NCI-H510A (cell line): Measurements from ENCODE around the gene SOX2.

Experiments used
- DNase-seq: peaks from one replicate; lab custom pipeline; 2025; lab: John Stamatoyannopoulos, UW

SOX2 gene

DNA sequence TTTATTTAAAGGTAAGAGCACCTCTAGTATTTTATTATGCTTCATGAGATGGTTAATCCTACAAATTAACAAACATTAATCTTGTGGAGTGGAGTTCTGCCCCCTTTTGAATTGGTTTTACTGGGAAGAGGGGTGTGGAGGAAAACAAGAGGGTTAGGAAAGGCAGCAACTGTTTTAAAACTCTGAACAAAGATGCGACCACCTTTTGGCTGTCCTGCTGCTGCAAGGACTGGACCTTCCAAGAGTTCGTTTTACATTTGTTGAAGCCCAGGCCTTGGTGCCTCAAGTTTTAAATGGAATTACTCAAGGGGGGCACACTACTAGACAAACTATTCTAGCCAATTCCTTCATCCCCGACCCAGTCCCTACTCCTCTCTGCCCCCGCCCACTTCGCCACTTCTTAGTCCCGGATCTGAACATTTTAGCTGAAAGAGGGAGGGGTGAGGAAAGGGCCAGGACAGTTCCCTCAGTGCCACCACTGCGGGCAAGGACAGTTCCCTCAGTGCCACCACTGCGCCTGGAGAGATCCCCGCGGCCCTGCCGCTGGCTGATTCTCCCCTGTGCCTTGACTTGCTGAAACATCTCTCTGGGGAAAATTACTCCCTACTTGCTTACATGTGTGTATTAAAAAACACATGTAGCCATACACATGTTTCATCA, 11.2 kb downstream of the SOX2 start:
- DNase-seq, result no peak

DNA sequence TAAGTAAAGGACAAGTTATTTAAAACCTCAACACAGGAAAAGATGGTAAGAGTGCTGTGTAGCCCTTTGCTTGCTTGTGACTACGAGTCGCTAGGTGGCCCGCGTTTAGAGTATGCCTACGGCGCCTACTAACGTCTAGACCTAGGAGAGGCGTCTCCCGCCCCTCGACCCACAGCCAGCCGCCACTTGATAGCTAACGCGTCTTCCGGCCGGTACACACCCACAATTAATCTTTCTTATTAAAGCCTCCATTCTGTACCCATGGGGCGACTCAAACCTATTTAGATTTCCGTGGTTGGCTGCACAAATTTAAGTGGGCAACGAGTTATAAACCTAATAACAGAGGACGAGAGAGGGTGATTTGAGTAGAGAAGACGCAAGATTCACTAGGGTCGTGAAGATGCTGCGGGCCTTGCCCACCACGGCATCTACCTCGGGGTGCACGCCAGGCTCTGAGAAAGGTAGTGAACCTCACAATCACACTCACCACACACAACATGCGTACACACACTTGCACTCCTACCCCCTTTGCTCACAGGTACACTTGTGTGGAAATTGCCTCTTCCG, 12.0 kb downstream of the SOX2 start:
- DNase-seq, result no peak

DNA sequence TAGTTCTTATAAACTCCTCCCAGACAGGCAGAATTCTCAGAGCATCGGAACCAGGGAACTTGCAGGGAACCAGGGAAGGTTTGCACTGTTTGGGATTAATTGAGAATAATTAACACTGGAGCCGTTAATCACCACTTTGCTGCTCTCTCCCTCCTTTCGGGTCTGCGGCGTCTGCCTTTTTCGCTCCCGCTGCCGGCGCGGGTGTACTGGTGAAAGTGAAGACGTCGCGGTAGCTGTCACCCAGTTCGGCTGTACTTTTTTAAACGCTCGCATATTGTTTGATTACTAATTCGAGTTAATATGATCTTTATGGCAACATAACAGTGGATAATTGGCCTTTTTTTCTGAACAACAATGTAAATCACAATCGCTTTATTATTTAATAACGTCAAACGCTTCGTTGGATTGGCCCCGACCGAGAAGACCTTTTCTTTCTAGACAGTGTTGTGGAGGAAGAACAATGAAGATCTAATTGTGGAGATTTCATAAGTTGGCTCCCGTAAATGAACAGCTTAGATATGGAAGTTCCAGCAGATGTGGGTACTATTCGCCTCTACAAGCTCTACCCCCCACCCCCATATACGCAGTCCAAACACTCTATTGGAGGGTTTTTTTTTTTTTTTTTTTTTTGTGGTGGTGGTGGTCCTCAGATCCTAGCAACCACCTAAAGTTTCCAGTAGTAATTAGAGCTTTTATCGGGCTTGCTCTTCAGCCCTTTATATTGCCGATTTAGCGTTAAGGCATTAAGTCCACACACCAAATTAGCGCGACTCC, 12.7 kb downstream of the SOX2 start:
- no peak for DNase-seq

- no peak for DNase-seq
Observed at GRCh38 chr3:181725131-181725731, 13.5 kb downstream of the SOX2 start.

DNA sequence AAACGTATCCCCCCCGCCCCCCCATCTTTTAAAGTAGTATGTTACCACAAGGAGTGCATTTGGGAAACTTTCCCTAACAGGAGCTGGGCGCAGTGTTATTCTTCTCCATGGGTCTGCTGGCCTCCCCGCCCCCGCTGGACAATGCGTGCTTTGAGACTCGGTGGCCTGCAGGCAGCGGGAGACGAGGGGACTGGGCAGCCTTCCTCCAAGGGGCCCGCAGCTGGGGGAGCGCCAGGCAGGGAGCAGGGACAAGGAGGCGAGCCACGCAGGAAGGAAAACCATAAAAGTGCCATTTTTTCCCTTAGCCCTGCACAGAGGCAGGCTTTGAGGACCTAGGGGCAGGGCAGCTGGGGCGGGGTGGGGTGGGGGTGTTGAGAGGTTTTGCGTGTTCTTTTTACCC, 14.1 kb downstream of the SOX2 start:
- DNase-seq, result no peak

DNA sequence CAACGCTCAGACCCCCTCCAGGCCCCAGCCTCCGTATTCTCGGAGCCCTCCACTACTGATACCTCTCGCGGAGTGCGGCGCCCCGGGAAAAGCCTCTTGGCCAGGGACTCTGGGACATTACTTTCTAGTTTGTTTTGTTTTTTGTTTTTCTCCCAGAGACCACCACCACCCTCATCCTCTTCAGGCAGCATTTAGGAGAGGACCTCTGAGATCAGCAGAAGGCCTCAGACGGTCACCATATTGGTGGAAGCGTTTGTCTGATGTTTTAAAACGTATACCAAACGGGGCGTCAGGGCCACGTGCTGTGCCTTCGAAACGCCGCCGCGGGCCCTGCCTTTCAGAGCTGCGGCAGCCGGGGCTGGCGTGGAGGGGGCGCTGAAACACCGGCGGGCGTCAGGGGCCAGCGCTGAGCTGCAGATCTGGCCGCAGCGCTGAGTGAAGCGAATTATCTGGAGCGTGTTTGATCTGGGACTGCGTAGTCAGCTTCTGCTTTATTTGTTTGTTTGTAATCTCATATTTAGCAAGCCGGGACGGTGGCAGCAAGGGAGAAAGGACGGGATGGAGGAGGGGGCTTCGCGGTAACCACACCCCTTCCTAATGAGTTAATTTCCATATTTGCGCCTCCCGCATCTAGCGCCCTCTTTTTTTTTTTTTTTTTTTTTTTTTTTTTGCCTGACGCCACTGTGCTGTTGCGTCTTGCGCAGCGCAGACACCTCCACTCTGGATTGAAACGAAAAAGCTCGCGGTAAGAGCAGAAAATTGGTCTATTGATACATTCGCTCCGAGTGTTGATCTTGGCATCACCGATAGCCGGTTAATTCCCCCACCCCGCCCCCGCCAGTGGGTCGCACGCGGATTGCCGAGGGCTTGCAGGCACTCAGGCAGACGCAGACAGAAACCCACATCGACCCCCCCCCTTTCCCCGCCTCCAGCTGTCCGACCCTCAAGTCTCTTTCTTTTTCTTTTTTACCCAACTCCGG, 14.9 kb downstream of the SOX2 start:
- DNase-seq, result no peak

DNA sequence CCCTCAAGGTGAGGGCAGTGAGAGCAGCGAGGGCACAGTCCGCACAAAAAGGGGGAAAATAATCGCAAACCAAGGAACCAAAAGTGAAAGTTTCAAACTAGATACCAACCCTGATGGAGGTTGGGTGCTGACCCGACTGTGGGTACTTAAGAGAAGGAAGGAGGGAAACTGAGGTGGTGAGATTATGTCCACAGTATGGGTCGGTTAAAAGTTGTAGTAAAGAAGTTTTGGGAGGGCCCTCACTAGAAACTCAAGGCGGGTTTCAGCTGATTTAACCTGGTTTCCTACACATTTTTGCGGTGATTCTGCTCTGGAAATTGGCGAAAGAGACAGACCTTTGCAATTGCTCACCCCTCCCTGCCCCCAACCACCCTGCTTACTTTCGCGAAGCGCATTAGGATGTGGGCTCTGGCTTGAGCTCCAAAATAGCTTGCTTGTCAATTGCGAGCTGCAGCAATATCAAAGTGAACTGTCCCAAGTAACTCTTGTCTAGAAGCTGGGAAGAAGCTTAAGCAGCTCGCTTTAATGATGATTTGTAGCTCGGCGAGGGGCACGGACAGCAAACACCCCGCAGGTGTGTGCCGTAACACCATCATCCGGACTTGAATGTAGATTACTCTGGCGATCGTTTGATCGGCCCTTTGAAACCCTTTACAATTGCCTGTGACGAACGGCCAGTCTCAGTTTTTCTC, 15.8 kb downstream of the SOX2 start:
- DNase-seq, result no peak

- DNase-seq, result no peak
Observed at GRCh38 chr3:181728470-181729340, 17.0 kb downstream of the SOX2 start.

- DNase-seq, result no peak
Observed at GRCh38 chr3:181729341-181729869, 17.7 kb downstream of the SOX2 start.

DNA sequence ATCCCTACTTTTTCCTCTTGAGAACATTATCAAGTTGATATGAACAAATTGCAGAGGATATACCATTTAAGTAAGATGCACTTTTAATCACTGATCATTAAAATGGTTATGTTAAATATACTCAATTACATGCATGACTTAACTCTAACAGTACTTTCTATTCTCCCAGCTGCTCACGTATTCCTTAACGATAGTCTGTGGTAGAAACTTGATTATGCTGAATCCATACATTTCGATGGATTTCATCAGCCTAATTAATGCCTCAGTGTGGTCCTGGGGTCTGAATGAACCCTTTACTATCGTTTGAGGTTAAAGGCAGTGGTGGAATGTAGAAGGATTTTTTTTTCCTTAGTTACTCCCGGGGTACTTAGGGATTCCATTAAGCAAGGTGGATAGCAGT, 18.6 kb downstream of the SOX2 start:
- no peak for DNase-seq

DNA sequence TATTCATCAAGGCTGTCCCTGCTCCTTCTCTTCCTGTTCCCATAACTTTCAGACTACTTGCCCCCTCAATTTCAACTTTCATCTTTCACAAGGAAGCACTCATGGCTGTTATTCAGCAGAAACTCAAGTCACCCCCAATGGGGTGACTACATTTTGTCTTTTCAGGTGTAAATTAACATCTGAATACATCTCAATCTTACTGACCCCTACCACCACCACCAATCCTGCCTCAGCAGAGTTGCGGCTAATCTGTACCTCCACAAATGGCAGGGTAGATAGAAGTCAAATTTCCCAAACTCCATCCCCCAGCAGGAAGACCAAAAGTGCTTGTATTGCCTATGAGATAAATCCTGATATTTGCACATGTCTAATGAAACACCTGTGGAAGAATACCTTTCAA, 19.2 kb downstream of the SOX2 start:
- DNase-seq, result no peak

DNA sequence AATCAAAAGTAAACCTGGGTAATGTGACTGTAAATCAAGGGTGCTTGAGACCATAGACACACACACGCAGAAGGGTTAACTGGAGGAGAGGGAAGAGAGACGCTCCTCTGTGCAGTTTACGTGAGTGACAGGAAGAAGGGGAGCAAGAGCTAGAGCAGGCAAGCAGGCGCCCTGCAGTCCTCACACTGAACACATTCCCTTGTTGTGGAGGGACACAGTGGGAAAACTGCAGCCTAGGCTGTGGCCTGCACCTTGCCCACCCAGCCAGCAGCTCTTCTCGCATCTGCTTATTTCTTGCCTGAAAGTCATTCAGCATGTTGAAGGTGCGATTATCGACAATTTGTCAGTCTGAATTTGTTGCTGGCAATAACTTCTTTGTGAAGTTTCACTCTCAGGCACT, 24.2 kb downstream of the SOX2 start:
- DNase-seq, result no peak

DNA sequence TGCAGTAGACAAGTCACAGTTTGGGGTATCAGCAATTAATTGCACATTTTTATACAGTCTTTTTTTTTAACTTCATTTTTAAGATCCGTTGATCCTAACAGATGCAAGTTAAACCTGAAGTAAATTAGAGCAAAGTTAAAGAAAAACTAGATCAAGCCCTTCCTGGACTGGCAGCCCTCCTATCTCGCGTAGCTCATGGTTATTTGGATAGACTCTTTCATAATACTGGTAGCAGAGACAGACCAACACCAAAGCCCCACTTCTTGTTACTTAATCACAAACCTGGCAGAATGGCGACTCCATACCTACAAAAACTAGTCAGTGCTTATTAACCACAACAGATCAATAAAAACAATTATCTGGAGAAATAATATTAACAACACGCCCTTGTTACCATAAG, 26.8 kb downstream of the SOX2 start:
- DNase-seq, result no peak

DNA sequence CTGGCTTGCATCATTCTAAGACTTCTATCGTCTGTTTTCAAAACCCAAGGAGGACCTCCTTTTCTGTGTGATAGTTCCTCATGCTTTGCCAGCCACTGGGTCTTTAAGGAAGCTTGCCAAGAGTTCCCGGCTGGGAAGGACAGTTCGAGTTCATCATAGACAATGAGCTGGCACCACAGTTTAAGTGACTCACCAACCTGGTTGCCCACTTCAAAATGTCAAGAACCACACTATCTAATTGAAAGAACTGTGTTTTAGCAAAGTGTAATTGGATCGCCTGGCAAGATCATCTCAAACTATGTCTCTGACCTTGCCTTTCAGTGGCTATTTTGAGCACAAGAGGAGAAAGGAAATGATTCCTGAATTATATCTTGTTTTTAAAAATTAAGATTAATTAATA, 27.9 kb downstream of the SOX2 start:
- no peak for DNase-seq

DNA sequence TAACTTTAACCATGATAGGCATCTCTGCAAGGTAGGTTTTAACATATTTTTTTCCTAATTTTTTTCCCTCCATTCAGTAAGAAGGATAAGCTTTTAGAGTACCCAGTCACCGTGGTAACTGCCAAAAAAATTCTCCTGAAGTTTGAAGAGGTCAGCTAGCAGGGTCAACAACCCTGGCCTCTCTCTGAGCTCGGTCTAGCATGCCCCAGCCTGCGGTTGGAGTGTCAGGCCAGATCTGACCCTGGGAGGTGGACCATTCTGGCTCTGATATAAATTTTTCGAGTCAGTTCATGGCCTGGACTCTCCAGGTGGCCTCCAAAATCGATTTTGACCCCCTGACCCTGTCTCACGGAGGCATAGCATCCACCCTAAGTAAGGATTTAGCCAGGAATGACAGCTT, 29.7 kb downstream of the SOX2 start:
- DNase-seq, result no peak

DNA sequence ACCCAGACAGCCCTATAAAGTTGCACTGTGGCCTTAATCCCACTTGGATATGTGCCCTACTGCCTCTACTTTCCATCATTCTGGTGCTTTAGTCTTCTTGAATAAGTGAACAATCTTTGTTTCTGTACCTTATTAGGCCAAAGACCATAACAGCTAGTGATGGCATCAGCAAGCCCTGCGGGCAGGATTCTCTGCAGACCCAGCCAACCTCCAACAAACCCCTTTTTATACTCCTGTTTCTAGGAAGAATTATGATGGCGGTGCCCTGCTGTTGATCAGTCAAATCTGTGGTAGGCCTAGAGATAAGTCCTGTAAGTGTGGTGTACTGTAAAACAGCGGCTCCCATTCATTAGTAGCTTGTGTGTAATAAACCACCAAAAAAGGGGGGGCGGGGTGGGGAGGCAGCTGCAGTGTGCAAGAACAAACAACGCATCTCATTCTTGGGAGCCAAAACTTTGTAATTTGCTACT, 40.5 kb downstream of the SOX2 start:
- peak; percentile 12 for DNase-seq

DNA sequence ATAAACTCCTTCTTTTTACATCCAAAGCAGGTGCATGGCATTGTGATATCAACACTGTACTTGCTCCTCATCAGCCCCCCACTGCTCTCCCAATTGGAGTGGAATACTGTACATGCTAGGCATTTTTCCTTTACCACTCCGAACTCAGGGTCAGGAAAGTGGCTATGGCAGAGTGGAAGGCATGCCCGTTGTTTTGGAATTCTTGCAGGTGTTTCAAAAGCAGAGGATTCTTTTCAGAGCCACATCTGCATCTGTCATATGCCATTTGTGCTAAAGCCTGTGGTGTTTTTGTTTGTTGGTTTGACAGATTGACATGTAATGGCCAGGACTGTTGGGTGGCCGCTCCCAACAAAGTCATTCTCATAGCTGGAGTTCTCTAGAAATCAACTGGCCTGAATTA, 41.7 kb downstream of the SOX2 start:
- no peak for DNase-seq

GRCh38 chr3:181755959-181756358, 44.2 kb downstream of the SOX2 start:
- peak; percentile 16 for DNase-seq

DNA sequence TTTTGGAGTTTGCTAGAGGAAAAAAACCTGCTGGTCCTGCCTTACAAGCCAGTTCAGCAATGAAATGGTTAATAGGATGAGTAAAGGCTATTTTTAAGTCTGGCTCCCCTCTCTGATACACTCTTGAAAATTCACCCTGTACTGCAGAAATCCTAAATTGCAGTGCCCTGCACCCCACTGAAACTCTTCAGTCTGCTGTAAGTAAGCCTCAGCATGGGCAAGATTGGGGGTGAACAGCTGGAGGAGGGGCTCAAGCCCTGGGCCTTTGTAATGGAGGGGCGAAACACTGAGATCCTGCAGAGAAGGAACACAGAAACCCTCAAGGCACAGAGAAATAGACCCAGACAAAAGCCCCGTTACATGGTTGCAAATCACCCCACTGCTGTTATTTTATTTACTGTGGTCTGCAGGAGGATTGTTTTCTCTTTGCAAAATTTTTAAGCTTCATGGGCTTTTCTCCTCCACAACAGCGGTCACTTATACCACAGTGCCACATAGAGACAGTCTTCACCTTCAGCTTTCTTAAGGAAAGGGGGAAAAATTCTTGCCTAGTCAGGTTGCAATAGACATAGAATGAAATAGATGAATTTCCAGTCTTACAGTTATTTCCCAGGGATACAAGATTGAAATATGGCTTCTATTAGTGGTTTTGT, 45.0 kb downstream of the SOX2 start:
- DNase-seq, result no peak
